A549 (cell line): ENCODE data around the gene MAGI1. TPM values are rescaled to one million over a fixed set of nuclear protein-coding genes. Genes with fewer than 3 reads are reported as not detected.

Experiments used
- ATAC-seq, 2 experiments: fragments of 200-7000 bp in 1 of 2; fragments of >200 bp in 1 of 2; cut with Nextera tagmentation in 1 of 2; cut with Tn5 transposase in 1 of 2; 3 replicates each; pipeline versions ENCODE4 v1.8.0 to v1.9.1; 2018 to 2020; ENCODE audit warnings: mild to moderate bottlenecking in 1 of 2, moderate library complexity in 1 of 2
- CTCF ChIA-PET: fragments of 300-600 bp; sonication (Branson Sonifier 250); formaldehyde crosslinking; extraction: SDS; loops from one replicate; lab custom pipeline; 2021; ENCODE audit warnings: antibody characterized with exemption, inconsistent platforms; lab: Yijun Ruan, JAX
- POLR2A ChIA-PET: fragments of 350-600 bp; formaldehyde crosslinking; extraction: SDS; loops from one replicate; lab custom pipeline; 2021; ENCODE audit warnings: antibody characterized with exemption, inconsistent platforms; lab: Yijun Ruan, JAX
- DNase-seq, 2 experiments: peaks; one replicate each; pipeline versions ENCODE4 v3.0.0 to v3.0.0-alpha.2; 2011 to 2016; ENCODE audit warnings: low read depth in 1 of 2, low spot score in 1 of 2
- FAIRE-seq: peaks from 2 replicates; lab custom pipeline; 2011; peaks lifted over from hg19 to GRCh38; lab: Jason Lieb, UNC
- H3K27ac ChIP-seq, 2 experiments: fragments of >200 bp; sonication (Bioruptor Twin); formaldehyde crosslinking; 3 replicates each; pipeline ENCODE4 v1.5.1; 2016 to 2017
- H3K4me1 ChIP-seq: fragments of >200 bp; sonication (Bioruptor Twin); formaldehyde crosslinking; 3 replicates; pipeline ENCODE4 v1.6.1; 2016
- H3K4me2 ChIP-seq: fragments of >200 bp; sonication (Bioruptor Twin); formaldehyde crosslinking; 3 replicates; pipeline ENCODE4 v1.6.1; 2016
- H3K4me3 ChIP-seq: fragments of >200 bp; sonication (Bioruptor Twin); formaldehyde crosslinking; 3 replicates; pipeline ENCODE4 v1.5.1; 2016
- H3K9me3 ChIP-seq: fragments of >200 bp; sonication (Bioruptor Twin); formaldehyde crosslinking; 3 replicates; pipeline ENCODE4 v1.6.1; 2016
- ATOH8 ChIP-seq: fragments of 250-450 bp; sonication (Bioruptor Pico); IDR thresholded peaks from 2 replicates; pipeline ENCODE4 v1.5.0; 2020; ENCODE audit warnings: low read depth, mild to moderate bottlenecking, moderate library complexity
- CBX8 ChIP-seq: fragments of 200-600 bp; sonication (generic); IDR thresholded peaks from 2 replicates; pipeline ENCODE4 v1.6.1; 2016
- CHD2 ChIP-seq: fragments of 150-350 bp; IDR thresholded peaks from 2 replicates; pipeline ENCODE4 v1.6.1; 2014; ENCODE audit warnings: low read length; ENCODE audit not compliant: partially characterized antibody
- E2F6 ChIP-seq: IDR thresholded peaks from 2 replicates; pipeline ENCODE4 v1.6.1; 2012; ENCODE audit warnings: low read depth, borderline replicate concordance
- EP300 ChIP-seq, 2 experiments: fragments of >200 bp; sonication (Bioruptor Twin); formaldehyde crosslinking; IDR thresholded peaks; 2 replicates in 1 of 2; 3 replicates in 1 of 2; pipeline ENCODE4 v1.6.1; 2016 to 2017
- FOXS1 ChIP-seq: fragments of 250-450 bp; sonication (Bioruptor Pico); IDR thresholded peaks from 2 replicates; pipeline ENCODE4 v1.5.0; 2020; ENCODE audit warnings: mild to moderate bottlenecking, moderate library complexity
- GATA3 ChIP-seq: IDR thresholded peaks from 2 replicates; pipeline ENCODE4 v1.6.1; 2012; ENCODE audit warnings: borderline replicate concordance
- HEYL ChIP-seq: fragments of 250-450 bp; sonication (Bioruptor Pico); IDR thresholded peaks from 2 replicates; pipeline ENCODE4 v1.8.0; 2021; ENCODE audit warnings: mild to moderate bottlenecking, moderate library complexity
- HOXA7 ChIP-seq: fragments of 250-450 bp; sonication (Bioruptor Pico); IDR thresholded peaks from 2 replicates; pipeline ENCODE4 v1.5.0; 2020; ENCODE audit warnings: mild to moderate bottlenecking, moderate library complexity
- HOXB13 ChIP-seq: fragments of 250-450 bp; sonication (Bioruptor Pico); IDR thresholded peaks from 2 replicates; pipeline ENCODE4 v1.5.0; 2020; ENCODE audit warnings: low read depth, mild to moderate bottlenecking, moderate library complexity
- KDM5A ChIP-seq: fragments of 200-600 bp; sonication (generic); IDR thresholded peaks from 2 replicates; pipeline ENCODE4 v1.6.1; 2016; ENCODE audit warnings: antibody characterized with exemption, mild to moderate bottlenecking
- NPAS2 ChIP-seq: fragments of 250-450 bp; sonication (Bioruptor Pico); IDR thresholded peaks from 2 replicates; pipeline ENCODE4 v1.8.0; 2022; ENCODE audit warnings: mild to moderate bottlenecking, moderate library complexity, borderline replicate concordance
- NR3C1 ChIP-seq: fragments of >200 bp; sonication (Bioruptor Twin); formaldehyde crosslinking; IDR thresholded peaks from 3 replicates; pipeline ENCODE4 v1.6.1; 2017
- PBX3 ChIP-seq: IDR thresholded peaks from 2 replicates; pipeline ENCODE4 v1.6.1; 2012
- PHF8 ChIP-seq: fragments of 200-600 bp; sonication (generic); IDR thresholded peaks from 2 replicates; pipeline ENCODE4 v1.6.1; 2016; ENCODE audit warnings: low read depth, mild to moderate bottlenecking, antibody characterized with exemption, moderate library complexity, borderline replicate concordance
- POLR2A ChIP-seq: IDR thresholded peaks from 2 replicates; pipeline ENCODE4 v1.6.1; 2012; ENCODE audit warnings: mild to moderate bottlenecking, low read length
- RAD21 ChIP-seq, 2 experiments: fragments of >200 bp in 1 of 2; sonication (Bioruptor Twin) in 1 of 2; formaldehyde crosslinking in 1 of 2; IDR thresholded peaks in 1 of 2; conservative IDR thresholded peaks in 1 of 2; 2 replicates in 1 of 2; 3 replicates in 1 of 2; pipeline ENCODE4 v1.6.1; 2012 to 2018; ENCODE audit warnings: inconsistent platforms in 1 of 2
- REST ChIP-seq: fragments of 200-600 bp; sonication (generic); IDR thresholded peaks from 2 replicates; pipeline ENCODE4 v1.6.1; 2016; ENCODE audit warnings: antibody characterized with exemption, mild to moderate bottlenecking, moderate library complexity
- RFX5 ChIP-seq: fragments of 450-650 bp; IDR thresholded peaks from 2 replicates; pipeline ENCODE4 v1.7.1; 2014; ENCODE audit warnings: antibody characterized with exemption, mild to moderate bottlenecking, moderate library complexity
- USF2 ChIP-seq: fragments of 450-650 bp; IDR thresholded peaks from 2 replicates; pipeline ENCODE4 v1.6.1; 2014; ENCODE audit warnings: antibody characterized with exemption
- ZFP36 ChIP-seq: fragments of 450-650 bp; IDR thresholded peaks from 2 replicates; pipeline ENCODE4 v1.6.1; 2014; ENCODE audit warnings: borderline replicate concordance; ENCODE audit not compliant: partially characterized antibody
- WGBS: methylation state at CpG from one replicate; pipeline ENCODE4 v1.1.6; 2017; ENCODE audit errors: missing lambda C conversion rate; 5-methylcytosine and 5-hydroxymethylcytosine counted together
- polyA plus RNA-seq, 4 experiments: library from polyadenylated mRNA; depleted of rRNA in 3 of 4; stranded (reverse); fragments of >200 nt; fragmentation: RNase III in 1 of 4; extraction: RNeasy Plus Mini Kit Qiagen cat#74134 plus additional on column Dnase treatment in 1 of 4; gene quantifications; 2 replicates in 3 of 4; 3 replicates in 1 of 4; pipeline ENCODE4 v1.2.3, GENCODE V29; 2011 to 2017

Gene MAGI1
- polyA plus RNA-seq, 2 of the 4 experiments (the other 2 are of a cell fraction), result 4.7 to 6.6 TPM

GRCh38 chr3:65344444-65344843 is 694.3 kb downstream of the MAGI1 start:
- POLR2A ChIA-PET, result no interaction called here
- TF ChIP-seq RAD21 (conservative IDR thresholded peaks at IDR 0.05 in 1 of 2, IDR thresholded peaks at IDR 0.05 in 1 of 2) (no peak), HOXB13 (CRISPR knock-in tag) (no peak), E2F6 (no peak), RFX5 (no peak), CBX8 (no peak), ATOH8 (CRISPR knock-in tag) (no peak), NPAS2 (CRISPR knock-in tag) (no peak)
- TF ChIP-seq, all 56 proteins: peak for 0
- Histone ChIP-seq H3K4me1 (no peaks in the 10 kb centered on the region), H3K4me2 (no peak overlapping the region), H3K27ac (no peak overlapping the region), H3K4me3 (no peak overlapping the region), H3K9me3 (no peaks in the 10 kb centered on the region)
- WGBS, result 60% methylated on average over 3 of the region's 3 CpGs
- ATAC-seq (no peak), DNase-seq (no peak), FAIRE-seq (no peak)
- CTCF ChIA-PET, result no interaction called here

- Histone ChIP-seq H3K9me3 (no peaks in the 10 kb centered on the region), H3K4me1 (no peaks in the 10 kb centered on the region), H3K27ac (no peak overlapping the region), H3K4me3 (no peak overlapping the region), H3K4me2 (no peak overlapping the region)
- 21% methylated on average over 4 of the region's 4 CpGs for WGBS
- DNase-seq, result no peak
- ATAC-seq, result no peak
- CTCF ChIA-PET, result no interaction called here
- TF ChIP-seq KDM5A (no peak), GATA3 (no peak), NR3C1 (no peak), PHF8 (no peak), CHD2 (no peak), EP300 (IDR thresholded peaks at IDR 0.05) (no peak), HEYL (CRISPR knock-in tag) (no peak), USF2 (no peak), HOXA7 (CRISPR knock-in tag) (no peak), REST (no peak), POLR2A (no peak), ZFP36 (no peak), FOXS1 (CRISPR knock-in tag) (no peak), PBX3 (no peak), CBX8 (no peak)
- no peak for FAIRE-seq
- POLR2A ChIA-PET, result no interaction called here
These were observed 695.0 kb downstream of the MAGI1 start for GRCh38 chr3:65343736-65344135.
